Stomach (tissue), 4 donors: Measurements from ENCODE around the gene MYCN.

Experiments used
- CTCF ChIP-seq, 7 experiments: fragments of 450-650 bp in 4 of 7; fragments of 200-600 bp in 3 of 7; sonication (generic) in 3 of 7; IDR thresholded peaks; one replicate each; pipeline ENCODE4 v1.5.1; 2016 to 2019; ENCODE audit warnings: antibody characterized with exemption in 7 of 7, control low read depth in 2 of 7, mild to moderate bottlenecking in 1 of 7
- EP300 ChIP-seq: sonication (generic); formaldehyde crosslinking; IDR thresholded peaks from one replicate; pipeline ENCODE4 v1.6.1; 2017; ENCODE audit warnings: antibody characterized with exemption

- TF ChIP-seq CTCF (IDR thresholded peaks at IDR 0.05), result no peak
- no peak for TF ChIP-seq EP300
Measured at GRCh38 chr2:15971351-15971750, 31.0 kb downstream of the MYCN start.
